ENCODE results near the gene FAM184A. TPM values are rescaled to one million over a fixed set of nuclear protein-coding genes. Genes with fewer than 3 reads are reported as not detected.

The FAM184A gene
- total and polyA plus RNA-seq, 2 of the 13 experiments (the other 11 are each of a cell fraction or from before 2014, with no cell fraction given) = 7.0 to 18.0 TPM

DNA sequence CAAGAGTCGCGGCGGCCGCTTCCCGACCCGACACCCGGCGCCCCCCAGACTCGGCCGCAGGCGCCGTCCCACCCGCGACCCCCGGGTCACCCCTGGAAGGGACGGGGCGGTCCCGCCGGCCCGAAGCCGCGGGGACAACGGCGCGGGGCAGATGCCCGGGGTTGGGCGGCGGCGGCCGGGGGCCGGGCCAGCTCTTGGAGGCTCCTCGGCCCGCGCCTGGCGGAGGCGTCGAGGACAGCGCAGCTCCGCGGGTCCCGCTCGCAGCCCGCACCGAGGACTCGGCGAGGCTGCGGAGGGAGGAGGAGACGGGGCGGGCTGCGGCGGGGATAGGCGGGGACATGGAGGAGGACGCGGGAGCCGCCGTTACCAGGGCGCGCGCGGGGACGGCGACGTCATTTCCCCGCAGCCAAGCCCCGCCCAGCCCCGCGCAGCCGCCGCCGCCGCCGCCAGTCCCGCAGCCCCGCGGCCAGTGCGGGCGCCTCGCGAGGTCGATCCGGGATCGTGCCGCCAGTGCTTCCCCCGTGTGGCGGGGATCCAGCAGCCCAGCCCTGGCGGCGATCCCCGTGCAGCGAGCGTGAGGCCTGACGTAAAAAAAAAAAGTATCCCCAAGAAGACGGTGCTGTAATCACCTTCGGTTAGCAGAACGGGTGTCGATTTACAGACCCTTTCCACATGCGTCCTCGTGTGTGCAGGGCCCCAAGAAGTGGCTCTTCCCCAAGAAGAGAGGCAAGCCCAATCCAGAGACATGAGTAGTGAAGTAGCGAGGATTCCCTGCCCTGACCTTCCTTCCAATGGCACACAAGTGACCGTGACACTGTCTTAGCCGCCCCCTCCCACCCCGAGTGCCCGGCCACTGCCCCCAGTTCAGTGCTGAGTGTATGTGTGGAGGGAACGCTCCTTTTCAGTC, at the start of gene FAM184A (continued):
- TF ChIP-seq, protein P1, sequence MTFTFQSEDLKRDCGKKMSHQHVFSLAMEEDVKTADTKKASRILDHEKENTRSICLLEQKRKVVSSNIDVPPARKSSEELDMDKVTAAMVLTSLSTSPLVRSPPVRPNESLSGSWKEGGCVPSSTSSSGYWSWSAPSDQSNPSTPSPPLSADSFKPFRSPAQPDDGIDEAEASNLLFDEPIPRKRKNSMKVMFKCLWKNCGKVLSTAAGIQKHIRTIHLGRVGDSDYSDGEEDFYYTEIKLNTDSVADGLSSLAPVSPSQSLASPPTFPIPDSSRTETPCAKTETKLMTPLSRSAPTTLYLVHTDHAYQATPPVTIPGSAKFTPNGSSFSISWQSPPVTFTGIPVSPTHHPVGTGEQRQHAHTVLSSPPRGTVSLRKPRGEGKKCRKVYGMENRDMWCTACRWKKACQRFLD (CRISPR knock-in tag; IDR thresholded peaks at IDR 0.05; ENCODE audit: borderline replicate concordance) = no peak; the same call in 1 of the 2 replicates
- no peak; the same call in 1 of the 2 replicates for TF ChIP-seq ZSCAN31 (CRISPR knock-in tag; IDR thresholded peaks at IDR 0.05; ENCODE audit: low read depth)
- TF ChIP-seq, protein P2, sequence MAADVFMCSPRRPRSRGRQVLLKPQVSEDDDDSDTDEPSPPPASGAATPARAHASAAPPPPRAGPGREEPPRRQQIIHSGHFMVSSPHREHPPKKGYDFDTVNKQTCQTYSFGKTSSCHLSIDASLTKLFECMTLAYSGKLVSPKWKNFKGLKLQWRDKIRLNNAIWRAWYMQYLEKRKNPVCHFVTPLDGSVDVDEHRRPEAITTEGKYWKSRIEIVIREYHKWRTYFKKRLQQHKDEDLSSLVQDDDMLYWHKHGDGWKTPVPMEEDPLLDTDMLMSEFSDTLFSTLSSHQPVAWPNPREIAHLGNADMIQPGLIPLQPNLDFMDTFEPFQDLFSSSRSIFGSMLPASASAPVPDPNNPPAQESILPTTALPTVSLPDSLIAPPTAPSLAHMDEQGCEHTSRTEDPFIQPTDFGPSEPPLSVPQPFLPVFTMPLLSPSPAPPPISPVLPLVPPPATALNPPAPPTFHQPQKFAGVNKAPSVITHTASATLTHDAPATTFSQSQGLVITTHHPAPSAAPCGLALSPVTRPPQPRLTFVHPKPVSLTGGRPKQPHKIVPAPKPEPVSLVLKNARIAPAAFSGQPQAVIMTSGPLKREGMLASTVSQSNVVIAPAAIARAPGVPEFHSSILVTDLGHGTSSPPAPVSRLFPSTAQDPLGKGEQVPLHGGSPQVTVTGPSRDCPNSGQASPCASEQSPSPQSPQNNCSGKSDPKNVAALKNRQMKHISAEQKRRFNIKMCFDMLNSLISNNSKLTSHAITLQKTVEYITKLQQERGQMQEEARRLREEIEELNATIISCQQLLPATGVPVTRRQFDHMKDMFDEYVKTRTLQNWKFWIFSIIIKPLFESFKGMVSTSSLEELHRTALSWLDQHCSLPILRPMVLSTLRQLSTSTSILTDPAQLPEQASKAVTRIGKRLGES (CRISPR knock-in tag; IDR thresholded peaks at IDR 0.05; ENCODE audit: borderline replicate concordance) = peak; percentile 39; the same call in 1 of the 2 replicates
- no peak for TF ChIP-seq MIER2 (CRISPR knock-in tag; IDR thresholded peaks at IDR 0.05)
- TF ChIP-seq, protein P3, sequence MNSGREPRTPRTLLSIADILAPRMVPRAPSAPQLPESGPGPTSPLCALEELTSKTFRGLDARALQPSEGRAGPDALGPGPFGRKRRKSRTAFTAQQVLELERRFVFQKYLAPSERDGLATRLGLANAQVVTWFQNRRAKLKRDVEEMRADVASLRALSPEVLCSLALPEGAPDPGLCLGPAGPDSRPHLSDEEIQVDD (CRISPR knock-in tag; IDR thresholded peaks at IDR 0.05; ENCODE audit: borderline replicate concordance) = peak; percentile 73; the same call in 1 of the 2 replicates
- TF ChIP-seq DMAP1 (CRISPR knock-in tag; IDR thresholded peaks at IDR 0.05) = peak; percentile 60
- TF ChIP-seq ISX (CRISPR knock-in tag; conservative IDR thresholded peaks at IDR 0.05) = no peak
- TF ChIP-seq, protein P4, sequence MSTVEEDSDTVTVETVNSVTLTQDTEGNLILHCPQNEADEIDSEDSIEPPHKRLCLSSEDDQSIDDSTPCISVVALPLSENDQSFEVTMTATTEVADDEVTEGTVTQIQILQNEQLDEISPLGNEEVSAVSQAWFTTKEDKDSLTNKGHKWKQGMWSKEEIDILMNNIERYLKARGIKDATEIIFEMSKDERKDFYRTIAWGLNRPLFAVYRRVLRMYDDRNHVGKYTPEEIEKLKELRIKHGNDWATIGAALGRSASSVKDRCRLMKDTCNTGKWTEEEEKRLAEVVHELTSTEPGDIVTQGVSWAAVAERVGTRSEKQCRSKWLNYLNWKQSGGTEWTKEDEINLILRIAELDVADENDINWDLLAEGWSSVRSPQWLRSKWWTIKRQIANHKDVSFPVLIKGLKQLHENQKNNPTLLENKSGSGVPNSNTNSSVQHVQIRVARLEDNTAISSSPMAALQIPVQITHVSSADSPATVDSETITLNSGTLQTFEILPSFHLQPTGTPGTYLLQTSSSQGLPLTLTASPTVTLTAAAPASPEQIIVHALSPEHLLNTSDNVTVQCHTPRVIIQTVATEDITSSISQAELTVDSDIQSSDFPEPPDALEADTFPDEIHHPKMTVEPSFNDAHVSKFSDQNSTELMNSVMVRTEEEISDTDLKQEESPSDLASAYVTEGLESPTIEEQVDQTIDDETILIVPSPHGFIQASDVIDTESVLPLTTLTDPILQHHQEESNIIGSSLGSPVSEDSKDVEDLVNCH (CRISPR knock-in tag; IDR thresholded peaks at IDR 0.05) = no peak
- TF ChIP-seq, protein P5, sequence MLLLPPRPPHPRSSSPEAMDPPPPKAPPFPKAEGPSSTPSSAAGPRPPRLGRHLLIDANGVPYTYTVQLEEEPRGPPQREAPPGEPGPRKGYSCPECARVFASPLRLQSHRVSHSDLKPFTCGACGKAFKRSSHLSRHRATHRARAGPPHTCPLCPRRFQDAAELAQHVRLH (CRISPR knock-in tag; IDR thresholded peaks at IDR 0.05; ENCODE audit: borderline replicate concordance, low read depth) = no peak; the same call in 1 of the 2 replicates
- no peak for TF ChIP-seq HCFC1 (IDR thresholded peaks at IDR 0.05; ENCODE audit: low read depth, low read length)
- TF ChIP-seq, protein P6, sequence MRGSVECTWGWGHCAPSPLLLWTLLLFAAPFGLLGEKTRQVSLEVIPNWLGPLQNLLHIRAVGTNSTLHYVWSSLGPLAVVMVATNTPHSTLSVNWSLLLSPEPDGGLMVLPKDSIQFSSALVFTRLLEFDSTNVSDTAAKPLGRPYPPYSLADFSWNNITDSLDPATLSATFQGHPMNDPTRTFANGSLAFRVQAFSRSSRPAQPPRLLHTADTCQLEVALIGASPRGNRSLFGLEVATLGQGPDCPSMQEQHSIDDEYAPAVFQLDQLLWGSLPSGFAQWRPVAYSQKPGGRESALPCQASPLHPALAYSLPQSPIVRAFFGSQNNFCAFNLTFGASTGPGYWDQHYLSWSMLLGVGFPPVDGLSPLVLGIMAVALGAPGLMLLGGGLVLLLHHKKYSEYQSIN (CRISPR knock-in tag; IDR thresholded peaks at IDR 0.05; ENCODE audit: borderline replicate concordance) = no peak
- TF ChIP-seq ZBTB8A (CRISPR knock-in tag; IDR thresholded peaks at IDR 0.05; ENCODE audit: borderline replicate concordance, low read depth) = no peak
- TF ChIP-seq ZNF672 (CRISPR knock-in tag; IDR thresholded peaks at IDR 0.05) = no peak
- TF ChIP-seq ZNF790 (CRISPR knock-in tag; IDR thresholded peaks at IDR 0.05; ENCODE audit: borderline replicate concordance) = peak; percentile 1; the same call in 1 of the 2 replicates
- TF ChIP-seq TCF7L2 (IDR thresholded peaks at IDR 0.05; ENCODE audit: low read depth, low read length) = no peak
- peak; percentile 84 for TF ChIP-seq MXD4 (CRISPR knock-in tag; IDR thresholded peaks at IDR 0.05)
- no peak for TF ChIP-seq ZNF629 (CRISPR knock-in tag; conservative IDR thresholded peaks at IDR 0.05)
- no peak for TF ChIP-seq ZNF3 (CRISPR knock-in tag; IDR thresholded peaks at IDR 0.05)
- no peak for TF ChIP-seq ZNF530 (CRISPR knock-in tag; IDR thresholded peaks at IDR 0.05; ENCODE audit: low read depth)
- 0 out of 2 replicates have a peak, but pooled peaks have one; percentile 8 for TF ChIP-seq KAT7 (CRISPR knock-in tag; IDR thresholded peaks at IDR 0.05; ENCODE audit: borderline replicate concordance)
- no peak for TF ChIP-seq CENPT (CRISPR knock-in tag; IDR thresholded peaks at IDR 0.05; ENCODE audit: low read depth)
